H1 (cell line): ENCODE results near the gene TNS1. TPM values are rescaled to one million over a fixed set of nuclear protein-coding genes. Genes with fewer than 3 reads are reported as not detected.

Experiments
- CBX5 ChIP-seq: fragments of 300-800, 300-1000 bp; sonication (generic); IDR thresholded peaks from 2 replicates; pipeline ENCODE4 v1.7.1; 2016; ENCODE audit warnings: antibody characterized with exemption, low read length, low read depth
- CHD7 ChIP-seq: fragments of 300-600 bp; sonication (generic); IDR thresholded peaks from 2 replicates; pipeline ENCODE4 v1.7.1; 2012; ENCODE audit warnings: low read length, moderate library complexity, mild to moderate bottlenecking, inconsistent platforms; ENCODE audit not compliant: insufficient replicate concordance
- RBBP5 ChIP-seq: IDR thresholded peaks from 2 replicates; pipeline ENCODE4 v1.7.1; 2012; ENCODE audit warnings: low read depth, mild to moderate bottlenecking, inconsistent platforms, low read length, moderate library complexity, borderline replicate concordance
- polyA plus RNA-seq, 7 experiments: library from polyadenylated mRNA; depleted of rRNA in 3 of 7; stranded (reverse) in 5 of 7; unstranded in 2 of 7; fragments of >200 nt in 5 of 7; fragments of 200-250 nt in 2 of 7; gene quantifications; 1 replicate in 5 of 7; 2 replicates in 1 of 7; 4 replicates in 1 of 7; pipeline versions ENCODE4 v1.2.1 to v1.2.3, GENCODE V29; 2011 to 2013; ENCODE audit warnings: missing spikeins in 2 of 7, mixed read lengths in 2 of 7
- total RNA-seq: library from RNA; stranded (reverse); fragmentation: NEBNext Ultra II Directional; extraction: Animal tissue kit (Norgen Biotek cat#: 25700); gene quantifications from 2 replicates; pipeline ENCODE4 v1.2.1, GENCODE V29; 2021

TNS1 gene
- total and polyA plus RNA-seq, 2 of the 8 experiments (the other 6 are each of a cell fraction or from before 2014, with no cell fraction given) = 1.5 to 5.1 TPM

- TF ChIP-seq CBX5 = no peak
- no peak for TF ChIP-seq CHD7
- no peak for TF ChIP-seq RBBP5
These were observed 195.8 kb downstream of the TNS1 start (continued) for GRCh38 chr2:217807025-217807424.
